Measurements from ENCODE around the gene TRIM2. TPM values are rescaled to one million over a fixed set of nuclear protein-coding genes. Genes with fewer than 3 reads are reported as not detected.

Gene TRIM2
- polyA plus RNA-seq, 1 of the 3 experiments (the other 2 are of a cell fraction): 16.4 TPM

GRCh38 chr4:153242839-153243324 lies 38.6 kb downstream of the TRIM2 start:
- no peak for TF ChIP-seq NRF1 (IDR thresholded peaks at IDR 0.05; ENCODE audit: low read depth, low read length)
- no peak for TF ChIP-seq RAD21 (IDR thresholded peaks at IDR 0.05; ENCODE audit: low read length)
- TF ChIP-seq TCF12 (IDR thresholded peaks at IDR 0.05): no peak
- TF ChIP-seq TAF1 (IDR thresholded peaks at IDR 0.05; ENCODE audit: borderline replicate concordance, low read depth, low read length): no peak
- no peak for TF ChIP-seq USF2 (IDR thresholded peaks at IDR 0.05; ENCODE audit: borderline replicate concordance, low read depth, low read length)
- no peak for TF ChIP-seq PBX3 (IDR thresholded peaks at IDR 0.05)
- no peak for TF ChIP-seq REST (IDR thresholded peaks at IDR 0.05; ENCODE audit: low read depth, low read length)
- TF ChIP-seq FOXJ3 (CRISPR knock-in tag; IDR thresholded peaks at IDR 0.05): no peak
- no peak for TF ChIP-seq CTCF (IDR thresholded peaks at IDR 0.05)
- no peak for TF ChIP-seq USF1 (IDR thresholded peaks at IDR 0.05; ENCODE audit: borderline replicate concordance, low read depth)
- no peak for TF ChIP-seq GATA2 (CRISPR knock-in tag; IDR thresholded peaks at IDR 0.05)
- no peak for TF ChIP-seq MEF2A (IDR thresholded peaks at IDR 0.05; ENCODE audit: borderline replicate concordance, low read depth)
- TF ChIP-seq SMC3 (IDR thresholded peaks at IDR 0.05; ENCODE audit: low read depth, low read length): no peak
- no peak for TF ChIP-seq RFX5 (IDR thresholded peaks at IDR 0.05; ENCODE audit: low read length)
- no peak for TF ChIP-seq POLR2AphosphoS5 (IDR thresholded peaks at IDR 0.05; ENCODE audit: low read depth, low read length)
- Histone ChIP-seq H2AFZ (ENCODE audit: low read depth) (no peak overlapping the region), H3K9me2 (no peaks in the 10 kb centered on the region), H3K36me3 (replicated peaks in 1 of 2; ENCODE audit: control insufficient read depth in 1 of 2, insufficient read depth in 2 of 2, low read length in 1 of 2) (peaks cover 12 to 13% of the 10 kb centered on the region in 2 experiments), H3K9me3 (no peaks in the 10 kb centered on the region), H3K9ac (no peak overlapping the region), H3K4me1 (ENCODE audit: control insufficient read depth in 1 of 2, insufficient read depth in 2 of 2, low read depth in 1 of 2, low read length in 1 of 2) (peaks cover 0 to 3% of the 10 kb centered on the region in 2 experiments; a peak in 2 of 4 replicates), H3F3A (replicated peaks; ENCODE audit: insufficient read depth) (no peaks in the 10 kb centered on the region), H3K27ac (ENCODE audit: low read depth in 2 of 2, low read length in 1 of 2) (no peak overlapping the region), H3K27me3 (ENCODE audit: insufficient read depth) (no peaks in the 10 kb centered on the region), H3K4me2 (no peak overlapping the region), H3K79me2 (ENCODE audit: insufficient read depth) (no peaks in the 10 kb centered on the region), H4K20me1 (ENCODE audit: insufficient read depth) (no peaks in the 10 kb centered on the region), H3K4me3 (ENCODE audit: low read depth in 2 of 2, low read length in 1 of 2) (no peak overlapping the region)
- no peak for DNase-seq
- ChIA-PET POLR2A (no interaction called here), CTCF (no interaction called here)
- 86% methylated on average over 3 of the region's 3 CpGs for WGBS (ENCODE audit: low lambda C conversion rate)
